ENCODE results near the gene SLC2A11. TPM values are rescaled to one million over a fixed set of nuclear protein-coding genes. Genes with fewer than 3 reads are reported as not detected.
A peak's percentile ranks its signal among the peaks of the same experiment; 100 is the strongest.

SLC2A11 gene
- total and polyA plus RNA-seq, 9 donors: 13.7 to 25.3 (median 16.8) TPM

- Histone ChIP-seq H3K4me3 (no peak overlapping the region), H3K9me3 (no peaks in the 10 kb centered on the region), H3K27me3 (no peaks in the 10 kb centered on the region), H3K4me1 (ENCODE audit: insufficient read depth) (peaks cover 6% of the 10 kb centered on the region), H3K27ac (no peak overlapping the region), H3K36me3 (no peaks in the 10 kb centered on the region)
- intact Hi-C loops (cut with DNase I): no loop called here
- peak in 1 of 5 donors; percentile 9 for DNase-seq
- TF ChIP-seq CTCF (IDR thresholded peaks at IDR 0.05) (no peak), POLR2A (IDR thresholded peaks at IDR 0.05) (no peak), EP300 (IDR thresholded peaks at IDR 0.05) (no peak)
- WGBS, 3 donors: 43 to 53% (median 44%) methylated on average over 11 of the region's 11 CpGs
Measured at GRCh38 chr22:23908587-23909205, 51.0 kb downstream of the SLC2A11 start.

GRCh38 chr22:23909296-23909898 lies 51.7 kb downstream of the SLC2A11 start:
- WGBS, 3 donors: 5 to 12% (median 9%) methylated on average over 6 of the region's 6 CpGs
- peak overlapping the region in 1 of 2 donors; percentile 21 for H3K27ac ChIP-seq
- peak in 1 of 5 donors; percentile 34 for DNase-seq
- H3K36me3 ChIP-seq: no peaks in the 10 kb centered on the region
- peaks cover 6% of the 10 kb centered on the region for H3K4me1 ChIP-seq (ENCODE audit: insufficient read depth)
- H3K9me3 ChIP-seq: no peaks in the 10 kb centered on the region
- no peaks in the 10 kb centered on the region for H3K27me3 ChIP-seq
- no peak overlapping the region for H3K4me3 ChIP-seq
- TF ChIP-seq CTCF (IDR thresholded peaks at IDR 0.05): no peak
- no peak for TF ChIP-seq EP300 (IDR thresholded peaks at IDR 0.05)
- TF ChIP-seq POLR2A (IDR thresholded peaks at IDR 0.05): no peak
- intact Hi-C loops (cut with DNase I): no loop called here

GRCh38 chr22:23910496-23911190 lies 53.0 kb downstream of the SLC2A11 start:
- Histone ChIP-seq H3K27me3 (no peaks in the 10 kb centered on the region), H3K27ac (no peak overlapping the region), H3K36me3 (no peaks in the 10 kb centered on the region), H3K4me1 (ENCODE audit: insufficient read depth) (peaks cover 6% of the 10 kb centered on the region), H3K9me3 (no peaks in the 10 kb centered on the region), H3K4me3 (no peak overlapping the region)
- intact Hi-C loops (cut with DNase I): loop anchor here in 1 of 4 donors (10.0 kb wide), 1 partner anchor 46 kb away; no protein-coding TSS in a partner anchor
- 79 to 84% (median 82%) methylated on average over 3 of the region's 3 CpGs for WGBS, 3 donors
- DNase-seq: peak in 2 of 5 donors; percentile 8 to 15
- TF ChIP-seq CTCF (IDR thresholded peaks at IDR 0.05): no peak
- TF ChIP-seq POLR2A (IDR thresholded peaks at IDR 0.05): no peak
- TF ChIP-seq EP300 (IDR thresholded peaks at IDR 0.05): no peak

GRCh38 chr22:23911318-23911980 lies 53.8 kb downstream of the SLC2A11 start:
- DNase-seq: peak in 2 of 5 donors; percentile 14 to 17
- Histone ChIP-seq H3K27me3 (no peaks in the 10 kb centered on the region), H3K36me3 (no peaks in the 10 kb centered on the region), H3K9me3 (no peaks in the 10 kb centered on the region), H3K4me3 (no peak overlapping the region), H3K27ac (no peak overlapping the region), H3K4me1 (ENCODE audit: insufficient read depth) (peaks cover 6% of the 10 kb centered on the region)
- 94 to 95% (median 94%) methylated on average over 12 of the region's 12 CpGs for WGBS, 3 donors
- TF ChIP-seq POLR2A (IDR thresholded peaks at IDR 0.05) (no peak), CTCF (IDR thresholded peaks at IDR 0.05) (no peak), EP300 (IDR thresholded peaks at IDR 0.05) (no peak)
- intact Hi-C loops (cut with DNase I): loop anchor here in 1 of 4 donors (10.0 kb wide), 1 partner anchor 47 kb away; no protein-coding TSS in a partner anchor
